Immature natural killer cell (primary cell): ENCODE measurements around the gene ZNF160. TPM values are rescaled to one million over a fixed set of nuclear protein-coding genes. Genes with fewer than 3 reads are reported as not detected.
"Not testable (repeated sequence)": the region's sequence is repeated elsewhere in the genome, so short reads cannot be mapped to it uniquely, and the experiment has no call there.

Source experiments
- DNase-seq, 3 donors: peaks; one replicate each; pipeline ENCODE4 v3.0.0; 2022; ENCODE audit warnings: mixed read lengths in 1 of 3
- H3K27ac Mint-ChIP-seq, 6 donors: one replicate each; pipeline ENCODE4 v1.8.0; 2020; ENCODE audit warnings: mixed read lengths in 6 of 6, mild to moderate bottlenecking in 5 of 6, inconsistent platforms in 4 of 6, moderate library complexity in 3 of 6
- H3K27me3 Mint-ChIP-seq, 3 donors: one replicate each; pipeline ENCODE4 v1.8.0; 2020 to 2021; ENCODE audit warnings: low read depth in 3 of 3, mild to moderate bottlenecking in 3 of 3, mixed read lengths in 3 of 3, moderate library complexity in 3 of 3, inconsistent platforms in 1 of 3
- H3K36me3 Mint-ChIP-seq, 3 donors: one replicate each; pipeline ENCODE4 v1.8.0; 2020; ENCODE audit warnings: mixed read lengths in 3 of 3, inconsistent platforms in 2 of 3, mild to moderate bottlenecking in 2 of 3
- H3K4me1 Mint-ChIP-seq, 2 donors: one replicate each; pipeline ENCODE4 v1.8.0; 2020; ENCODE audit warnings: inconsistent platforms in 2 of 2, mild to moderate bottlenecking in 2 of 2, mixed read lengths in 2 of 2, moderate library complexity in 1 of 2
- H3K4me3 Mint-ChIP-seq, 5 donors: one replicate each; pipeline ENCODE4 v1.8.0; 2020; ENCODE audit warnings: mild to moderate bottlenecking in 5 of 5, mixed read lengths in 5 of 5, inconsistent platforms in 3 of 5, moderate library complexity in 3 of 5
- H3K9me3 Mint-ChIP-seq, 6 donors: one replicate each; pipeline ENCODE4 v1.8.0; 2020; ENCODE audit warnings: mild to moderate bottlenecking in 6 of 6, mixed read lengths in 6 of 6, inconsistent platforms in 4 of 6, moderate library complexity in 3 of 6
- polyA plus RNA-seq, 3 donors: library from polyadenylated mRNA; unstranded; fragments of 300-500 nt; fragmentation: Illumina TruSeq; gene quantifications; one replicate each; pipeline ENCODE4 v1.2.3, GENCODE V29; 2021

ZNF160 gene
- polyA plus RNA-seq: 10 to 100 TPM in 2 of 3 donors, 1 to 10 TPM in 1; 8.5 to 25.3 (median 13.9) TPM

GRCh38 chr19:53103234-53104203 lies at the start of gene ZNF160:
TSS of gene ZNF160 (minus strand) at chr19:53103422. CDS start at chr19:53086276, 17,146 bp downstream.
- peaks cover 3 to 12% (median 9%) of the 10 kb centered on the region in 3 donors for H3K27me3 Mint-ChIP-seq

DNA sequence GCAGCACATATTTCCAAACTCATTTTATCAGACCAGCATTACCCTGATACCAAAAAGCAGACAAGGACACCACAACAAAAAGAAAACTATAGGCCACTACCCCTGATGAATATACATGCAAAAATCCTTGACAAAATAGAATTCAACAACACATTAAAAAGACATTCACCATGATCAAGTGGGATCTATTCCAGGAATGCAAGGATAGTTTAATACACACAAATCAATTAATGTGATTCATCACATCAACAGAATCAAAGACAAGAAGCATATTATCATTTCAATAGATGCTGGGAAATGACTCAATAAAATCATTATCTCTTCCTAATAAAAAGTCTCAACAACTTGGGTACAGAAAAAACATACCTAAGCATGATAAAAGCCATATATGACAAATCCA lies 44.4 kb upstream of the ZNF160 start:
- Mint-ChIP-seq H3K27ac (no peak overlapping the region), H3K4me1 (peaks cover 0 to 6% of the 10 kb centered on the region in 2 donors), H3K27me3 (peaks cover 0 to 5% (median 2%) of the 10 kb centered on the region in 3 donors), H3K9me3 (peaks cover 57 to 89% (median 79%) of the 10 kb centered on the region in 6 donors), H3K4me3 (no peak overlapping the region), H3K36me3 (peaks cover 66 to 89% (median 82%) of the 10 kb centered on the region in 3 donors)
- no peak for DNase-seq

More at GRCh38 chr19:53103234-53104203, at the start of gene ZNF160:
- H3K36me3 Mint-ChIP-seq: peaks cover 0 to 18% (median 6%) of the 10 kb centered on the region in 3 donors
- H3K9me3 Mint-ChIP-seq: peaks cover 0 to 7% (median 4%) of the 10 kb centered on the region in 6 donors
- peak within 1 kb of the TSS; percentile 88 to 95 (median 91) for H3K4me3 Mint-ChIP-seq
- peaks cover 36 to 41% of the 10 kb centered on the region in 2 donors for H3K4me1 Mint-ChIP-seq
- peak within 1 kb of the TSS; percentile 85 to 97 (median 94) for H3K27ac Mint-ChIP-seq
- DNase-seq: peak; percentile 96 to 98 (median 97)

DNA sequence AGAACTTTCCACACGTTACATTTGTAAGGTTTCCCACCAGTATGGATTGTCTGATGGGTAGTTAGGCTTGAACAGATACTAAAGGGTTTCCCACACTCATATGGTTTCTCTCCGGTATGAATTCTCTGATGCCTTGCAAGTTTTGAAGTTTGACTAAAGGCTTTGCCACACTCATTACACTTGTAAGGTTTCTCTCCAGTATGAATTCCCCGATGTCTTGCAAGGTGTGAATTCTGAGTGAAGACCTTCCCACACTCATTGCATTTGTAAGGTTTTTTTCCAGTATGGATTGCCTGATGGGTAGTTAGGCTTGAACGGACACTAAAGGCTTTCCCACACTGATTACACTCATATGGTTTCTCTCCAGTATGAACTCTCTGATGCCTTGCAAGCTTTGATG lies 37.1 kb upstream of the ZNF160 start:
- Mint-ChIP-seq H3K27ac (no peak overlapping the region), H3K9me3 (peaks cover 51 to 93% (median 89%) of the 10 kb centered on the region in 6 donors), H3K36me3 (peaks cover 41 to 53% (median 42%) of the 10 kb centered on the region in 3 donors), H3K27me3 (peaks cover 3 to 5% (median 4%) of the 10 kb centered on the region in 3 donors), H3K4me3 (no peak overlapping the region), H3K4me1 (peaks cover 0 to 6% of the 10 kb centered on the region in 2 donors)
- no peak for DNase-seq

GRCh38 chr19:53136432-53136831 lies 33.2 kb upstream of the ZNF160 start:
- no peak for DNase-seq
- Mint-ChIP-seq H3K36me3 (peaks cover 15 to 23% (median 18%) of the 10 kb centered on the region in 3 donors), H3K27ac (no peak overlapping the region), H3K9me3 (peaks cover 34 to 85% (median 74%) of the 10 kb centered on the region in 6 donors), H3K4me3 (no peak overlapping the region), H3K27me3 (peaks cover 7 to 12% (median 12%) of the 10 kb centered on the region in 3 donors), H3K4me1 (peaks cover 17 to 19% of the 10 kb centered on the region in 2 donors)

- Mint-ChIP-seq H3K27ac (peak within 1 kb of the TSS in 4 of 6 donors; percentile 44 to 78 (median 74)), H3K27me3 (peaks cover 9 to 24% (median 12%) of the 10 kb centered on the region in 3 donors), H3K36me3 (peaks cover 6 to 18% (median 12%) of the 10 kb centered on the region in 3 donors), H3K9me3 (peaks cover 15 to 56% (median 40%) of the 10 kb centered on the region in 6 donors), H3K4me3 (peak within 1 kb of the TSS; percentile 74 to 90 (median 76)), H3K4me1 (peaks cover 20 to 29% of the 10 kb centered on the region in 2 donors)
- peak; percentile 47 to 77 (median 68) for DNase-seq
Observed at GRCh38 chr19:53132141-53132991, 29.1 kb upstream of the ZNF160 start, which contains the start of gene ZNF415. TSS of gene ZNF415 (minus strand) at chr19:53132910. CDS start at chr19:53122676, 10,234 bp downstream.

DNA sequence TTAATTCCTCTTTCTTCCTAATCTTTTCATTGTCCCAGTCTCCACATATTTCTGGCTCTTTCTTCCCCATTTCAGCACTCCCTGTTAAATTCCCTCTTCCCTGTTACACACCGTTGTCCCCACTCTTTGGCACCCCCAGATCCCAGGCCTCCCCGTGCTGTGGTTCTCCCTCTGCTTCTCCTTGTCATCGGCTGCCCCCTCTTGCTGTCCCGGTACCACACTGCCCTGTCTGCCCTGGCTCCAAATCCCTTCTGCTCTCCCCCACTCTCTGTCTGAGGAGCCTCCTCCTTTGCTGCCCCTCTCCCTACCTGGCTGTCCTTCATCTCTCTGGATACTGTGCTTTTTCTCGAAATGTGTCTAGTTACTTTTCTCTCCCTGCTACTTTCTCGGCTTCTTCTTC lies 28.5 kb upstream of the ZNF160 start:
- Mint-ChIP-seq H3K27ac (peak overlapping the region in 3 of 6 donors; percentile 37 to 47 (median 44)), H3K27me3 (peaks cover 8 to 21% (median 10%) of the 10 kb centered on the region in 3 donors), H3K9me3 (peaks cover 12 to 50% (median 33%) of the 10 kb centered on the region in 6 donors), H3K36me3 (peaks cover 3 to 18% (median 13%) of the 10 kb centered on the region in 3 donors), H3K4me3 (peak overlapping the region; percentile 74 to 90 (median 76)), H3K4me1 (peaks cover 20 to 29% of the 10 kb centered on the region in 2 donors)
- DNase-seq: no peak

DNA sequence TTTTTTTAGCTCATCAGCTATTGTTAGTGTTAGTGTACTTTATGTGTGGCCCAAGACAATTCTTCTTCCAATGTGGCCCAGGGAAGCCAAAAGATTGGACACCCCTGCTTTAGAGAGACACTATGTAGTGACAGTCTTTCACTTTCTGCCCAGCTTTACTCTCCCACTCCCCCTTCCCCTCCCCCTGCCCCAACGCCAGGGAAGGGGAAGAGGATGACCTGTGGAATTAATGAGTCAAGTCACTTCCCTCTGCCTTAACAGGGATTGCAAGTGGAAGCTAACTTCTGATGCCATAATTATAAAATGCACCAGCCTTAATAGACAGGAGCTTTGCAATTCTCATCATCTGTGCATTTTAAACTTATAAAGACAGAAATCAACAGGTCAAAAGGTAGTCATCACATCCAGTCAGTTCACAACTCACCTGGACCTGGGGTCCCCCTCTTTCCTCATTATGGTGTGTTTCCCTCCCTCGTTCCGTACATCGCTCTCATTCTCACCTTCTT lies 27.9 kb upstream of the ZNF160 start:
- Mint-ChIP-seq H3K27ac (peak overlapping the region in 1 of 6 donors; percentile 37), H3K4me1 (peaks cover 20 to 29% of the 10 kb centered on the region in 2 donors), H3K27me3 (peaks cover 8 to 21% (median 10%) of the 10 kb centered on the region in 3 donors), H3K4me3 (peak overlapping the region in 4 of 5 donors; percentile 75 to 90 (median 76)), H3K36me3 (peaks cover 3 to 15% (median 9%) of the 10 kb centered on the region in 3 donors), H3K9me3 (peaks cover 7 to 44% (median 27%) of the 10 kb centered on the region in 6 donors)
- no peak for DNase-seq

DNA sequence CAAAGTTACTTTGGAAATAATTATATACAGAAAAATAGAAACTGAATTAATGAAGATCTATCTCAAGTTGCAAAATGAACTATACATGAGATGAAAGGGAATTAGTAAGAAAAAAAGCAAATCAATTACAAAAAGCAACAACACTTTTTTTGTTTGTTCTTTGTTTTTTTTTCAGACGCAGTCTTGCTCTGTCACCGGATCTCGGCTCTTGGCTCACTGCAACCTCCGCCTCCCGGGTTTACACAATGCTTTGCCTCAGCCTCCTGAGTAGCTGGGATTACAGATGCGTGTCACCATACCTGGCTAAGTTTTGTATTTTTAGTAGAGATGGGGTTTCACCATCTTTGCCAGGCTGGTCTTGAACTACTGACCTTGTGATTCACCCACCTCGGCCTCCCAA lies 27.3 kb upstream of the ZNF160 start:
- Mint-ChIP-seq H3K27ac (no peak overlapping the region), H3K27me3 (peaks cover 8 to 21% (median 10%) of the 10 kb centered on the region in 3 donors), H3K36me3 (peaks cover 3 to 15% (median 9%) of the 10 kb centered on the region in 3 donors), H3K4me1 (peaks cover 20 to 29% of the 10 kb centered on the region in 2 donors), H3K4me3 (peak overlapping the region in 1 of 5 donors; percentile 15), H3K9me3 (peaks cover 4 to 37% (median 21%) of the 10 kb centered on the region in 6 donors)
- no peak for DNase-seq

DNA sequence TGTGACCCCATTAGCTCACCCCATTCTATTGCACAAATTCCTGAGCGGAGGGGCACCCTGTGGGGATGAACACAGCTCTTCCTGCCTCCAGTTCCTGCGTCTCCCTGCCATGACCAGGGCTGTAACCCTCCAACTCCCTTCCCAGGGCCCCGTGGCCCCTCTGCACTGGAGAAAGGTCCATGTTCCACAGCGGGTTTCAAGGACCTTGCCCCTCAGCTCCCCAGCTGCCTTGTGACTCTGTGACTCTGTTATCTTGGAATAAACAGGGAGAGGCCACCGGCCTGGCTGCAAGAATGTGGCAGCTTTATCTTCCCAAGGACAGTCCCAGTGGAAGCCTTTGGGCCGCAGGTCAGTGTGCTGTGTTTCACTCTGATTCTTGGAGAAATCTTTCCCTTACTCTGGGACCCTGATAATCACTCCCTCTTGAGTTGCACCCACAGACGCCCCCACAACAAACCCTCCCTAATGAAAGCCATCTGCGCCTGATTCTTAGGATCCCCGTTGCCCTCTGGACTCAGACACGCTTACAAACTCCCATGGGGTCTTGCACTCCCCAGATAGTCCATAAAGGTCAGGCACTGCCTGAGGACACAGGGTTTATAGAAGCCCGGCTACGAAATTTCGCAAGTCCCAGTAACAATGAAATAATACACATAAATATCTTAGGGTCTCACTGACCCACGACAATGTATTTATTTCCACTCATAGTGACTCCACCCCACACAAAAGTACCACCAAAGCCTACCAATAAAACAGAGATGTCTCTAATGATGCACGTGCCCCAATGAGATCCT lies 23.7 kb upstream of the ZNF160 start:
- peaks cover 0 to 16% (median 8%) of the 10 kb centered on the region in 6 donors for H3K9me3 Mint-ChIP-seq

GRCh38 chr19:53123400-53123799 lies 20.2 kb upstream of the ZNF160 start:
- no peak overlapping the region for H3K27ac Mint-ChIP-seq
- H3K4me1 Mint-ChIP-seq: no peaks in the 10 kb centered on the region
- peaks cover 0 to 16% (median 7%) of the 10 kb centered on the region in 6 donors for H3K9me3 Mint-ChIP-seq
- DNase-seq: no peak
- peaks cover 0 to 2% (median 0%) of the 10 kb centered on the region in 3 donors for H3K27me3 Mint-ChIP-seq
- peaks cover 9 to 35% (median 23%) of the 10 kb centered on the region in 3 donors for H3K36me3 Mint-ChIP-seq
- H3K4me3 Mint-ChIP-seq: no peak overlapping the region

More for the DNA sequence above, 23.7 kb upstream of the ZNF160 start:
- not testable (repeated sequence) for DNase-seq, H3K27ac Mint-ChIP-seq, H3K4me3 Mint-ChIP-seq
- H3K36me3 Mint-ChIP-seq: peaks cover 9 to 23% (median 11%) of the 10 kb centered on the region in 3 donors
- peaks cover 8 to 15% of the 10 kb centered on the region in 2 donors for H3K4me1 Mint-ChIP-seq
- H3K27me3 Mint-ChIP-seq: peaks cover 1 to 15% (median 7%) of the 10 kb centered on the region in 3 donors

DNA sequence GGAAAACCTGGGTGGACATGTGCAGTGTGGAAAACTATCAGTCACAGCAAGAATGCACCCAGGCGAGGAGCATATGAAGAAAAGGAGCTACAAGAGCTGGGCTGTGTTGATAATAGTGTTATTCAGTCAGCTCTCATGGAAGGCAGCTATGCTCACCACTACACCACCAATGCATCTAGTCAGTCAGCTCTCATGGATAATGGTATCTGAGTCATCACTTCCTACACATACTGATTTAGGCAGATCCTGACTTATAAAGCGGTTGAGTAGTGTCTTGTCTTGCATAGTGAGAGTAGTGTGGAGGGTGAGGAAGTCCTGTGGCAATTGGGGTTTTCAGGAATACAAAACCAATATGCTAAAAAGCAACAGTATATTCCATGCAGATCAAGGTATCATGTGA lies 9.1 kb upstream of the ZNF160 start:
- H3K4me3 Mint-ChIP-seq: no peak overlapping the region
- H3K27ac Mint-ChIP-seq: no peak overlapping the region
- H3K36me3 Mint-ChIP-seq: peaks cover 39 to 77% (median 63%) of the 10 kb centered on the region in 3 donors
- H3K4me1 Mint-ChIP-seq: no peaks in the 10 kb centered on the region
- H3K9me3 Mint-ChIP-seq: peaks cover 18 to 52% (median 42%) of the 10 kb centered on the region in 6 donors
- DNase-seq: no peak
- peaks cover 0 to 6% (median 1%) of the 10 kb centered on the region in 3 donors for H3K27me3 Mint-ChIP-seq

DNA sequence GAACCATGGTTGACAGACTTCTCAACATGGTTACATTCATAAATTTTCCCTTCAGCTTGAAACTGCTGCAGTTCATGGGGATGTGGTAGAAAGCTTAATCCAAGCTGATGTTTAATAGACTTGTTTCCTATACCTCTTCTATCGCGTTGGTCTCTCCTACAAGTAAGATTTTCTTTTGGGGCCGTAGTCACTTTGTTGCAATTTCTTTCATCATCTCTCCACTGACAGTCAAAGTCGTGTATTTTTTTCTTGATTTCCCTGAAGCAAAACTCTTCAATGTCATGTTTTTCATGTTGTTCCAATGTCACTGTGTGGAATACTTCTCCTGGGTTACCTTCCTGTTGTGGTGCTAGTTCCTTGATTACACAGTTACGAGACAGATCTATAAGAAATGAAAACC lies 6.3 kb upstream of the ZNF160 start:
- Mint-ChIP-seq H3K9me3 (peaks cover 11 to 29% (median 24%) of the 10 kb centered on the region in 6 donors), H3K4me3 (no peak overlapping the region), H3K4me1 (peaks cover 0 to 1% of the 10 kb centered on the region in 2 donors), H3K36me3 (peaks cover 21 to 50% (median 40%) of the 10 kb centered on the region in 3 donors), H3K27ac (no peak overlapping the region), H3K27me3 (peaks cover 0 to 6% (median 0%) of the 10 kb centered on the region in 3 donors)
- DNase-seq: no peak
